NB4 (cell line): Measurements from ENCODE around the gene EIF4G3.

Source experiments
- DNase-seq: peaks from one replicate; pipeline ENCODE4 v3.0.0; 2010; ENCODE audit warnings: low read depth
- H3K4me3 ChIP-seq: one replicate; pipeline ENCODE4 v1.5.1; 2011; ENCODE audit warnings: mild to moderate bottlenecking, low read depth, low read length, moderate library complexity
- MYC ChIP-seq: IDR thresholded peaks from 2 replicates; pipeline ENCODE4 v1.6.1; 2011; ENCODE audit warnings: low read depth, low read length
- POLR2A ChIP-seq: IDR thresholded peaks from 2 replicates; pipeline ENCODE4 v1.6.1; 2011; ENCODE audit warnings: mild to moderate bottlenecking; ENCODE audit not compliant: insufficient read length; ENCODE audit errors: extremely low read depth
- TF ChIP-seq, protein P1 (sequence below): IDR thresholded peaks from 2 replicates; pipeline ENCODE4 v1.6.1; 2011; ENCODE audit warnings: low read depth, low read length
- TF ChIP-seq, protein P2 (sequence below): IDR thresholded peaks from one replicate; pipeline ENCODE4 v1.5.1; 2012; ENCODE audit warnings: low read depth, low read length

EIF4G3 gene

DNA sequence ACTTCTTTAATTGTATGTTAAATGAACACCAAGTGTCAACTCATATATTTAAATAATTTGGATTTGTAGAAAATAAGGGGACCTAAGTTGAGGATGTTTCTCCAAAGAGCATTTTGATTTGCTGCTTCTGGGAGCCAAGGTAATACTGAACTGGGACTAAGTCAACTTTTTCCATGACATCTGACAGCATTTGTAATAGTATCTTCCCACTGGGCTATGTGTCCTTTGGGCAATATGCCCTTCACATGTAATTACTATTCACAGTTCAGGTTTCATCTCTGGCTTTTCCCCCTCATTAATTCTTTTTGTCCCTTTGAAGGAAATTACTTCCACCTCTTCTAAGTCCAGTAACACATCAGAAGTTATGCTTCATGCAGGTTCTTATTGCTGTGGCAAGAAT lies 352.9 kb downstream of the EIF4G3 start:
- TF ChIP-seq, protein P1, sequence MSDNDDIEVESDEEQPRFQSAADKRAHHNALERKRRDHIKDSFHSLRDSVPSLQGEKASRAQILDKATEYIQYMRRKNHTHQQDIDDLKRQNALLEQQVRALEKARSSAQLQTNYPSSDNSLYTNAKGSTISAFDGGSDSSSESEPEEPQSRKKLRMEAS: no peak
- no peak for TF ChIP-seq MYC
- TF ChIP-seq, protein P2, sequence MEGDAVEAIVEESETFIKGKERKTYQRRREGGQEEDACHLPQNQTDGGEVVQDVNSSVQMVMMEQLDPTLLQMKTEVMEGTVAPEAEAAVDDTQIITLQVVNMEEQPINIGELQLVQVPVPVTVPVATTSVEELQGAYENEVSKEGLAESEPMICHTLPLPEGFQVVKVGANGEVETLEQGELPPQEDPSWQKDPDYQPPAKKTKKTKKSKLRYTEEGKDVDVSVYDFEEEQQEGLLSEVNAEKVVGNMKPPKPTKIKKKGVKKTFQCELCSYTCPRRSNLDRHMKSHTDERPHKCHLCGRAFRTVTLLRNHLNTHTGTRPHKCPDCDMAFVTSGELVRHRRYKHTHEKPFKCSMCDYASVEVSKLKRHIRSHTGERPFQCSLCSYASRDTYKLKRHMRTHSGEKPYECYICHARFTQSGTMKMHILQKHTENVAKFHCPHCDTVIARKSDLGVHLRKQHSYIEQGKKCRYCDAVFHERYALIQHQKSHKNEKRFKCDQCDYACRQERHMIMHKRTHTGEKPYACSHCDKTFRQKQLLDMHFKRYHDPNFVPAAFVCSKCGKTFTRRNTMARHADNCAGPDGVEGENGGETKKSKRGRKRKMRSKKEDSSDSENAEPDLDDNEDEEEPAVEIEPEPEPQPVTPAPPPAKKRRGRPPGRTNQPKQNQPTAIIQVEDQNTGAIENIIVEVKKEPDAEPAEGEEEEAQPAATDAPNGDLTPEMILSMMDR: no peak
- no peak for TF ChIP-seq POLR2A
- DNase-seq: no peak
- no peak overlapping the region for H3K4me3 ChIP-seq

DNA sequence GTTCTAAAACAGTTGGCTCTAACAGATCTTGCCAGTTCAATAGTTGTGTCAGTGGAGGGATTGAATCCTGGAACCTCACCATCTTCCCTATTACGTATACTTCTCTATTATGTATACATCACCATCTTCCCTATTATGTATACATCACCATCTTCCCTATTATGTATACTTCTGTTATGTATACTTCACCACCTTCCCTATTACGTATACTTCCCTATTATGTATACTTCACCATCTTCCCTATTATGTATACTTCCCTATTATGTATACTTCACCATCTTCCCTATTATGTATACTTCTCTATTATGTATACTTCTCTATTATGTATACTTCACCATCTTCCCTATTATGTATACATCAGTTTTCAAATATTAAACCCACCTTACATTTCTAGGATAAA lies 355.2 kb downstream of the EIF4G3 start:
- DNase-seq: no peak
- no peak overlapping the region for H3K4me3 ChIP-seq
- TF ChIP-seq, protein P1: no peak
- TF ChIP-seq MYC: no peak
- no peak for TF ChIP-seq POLR2A
- TF ChIP-seq, protein P2: no peak

DNA sequence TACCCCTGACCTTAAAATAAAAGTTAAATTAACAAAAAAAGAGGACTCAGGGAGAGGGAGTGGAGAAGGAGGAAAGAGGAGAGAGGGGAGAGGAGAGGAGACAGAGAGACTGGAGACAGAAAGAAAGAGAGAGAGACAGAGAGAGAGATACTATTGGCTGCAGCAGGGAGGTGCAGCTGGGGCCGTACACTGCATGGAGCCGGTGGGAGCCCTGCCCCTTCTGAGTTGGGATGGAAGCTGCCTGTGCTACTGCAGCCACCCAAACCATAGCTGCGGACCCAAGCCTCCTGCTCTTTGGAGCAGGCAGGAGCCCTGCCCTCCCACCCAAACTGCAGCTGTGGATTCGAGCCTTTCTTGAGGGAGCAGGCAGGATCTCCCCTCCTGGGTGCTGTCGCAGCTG lies 356.9 kb downstream of the EIF4G3 start:
- no peak overlapping the region for H3K4me3 ChIP-seq
- TF ChIP-seq, protein P2: no peak
- TF ChIP-seq MYC: no peak
- TF ChIP-seq, protein P1: no peak
- no peak for TF ChIP-seq POLR2A
- DNase-seq: no peak

- DNase-seq: no peak
- no peak overlapping the region for H3K4me3 ChIP-seq
- TF ChIP-seq, protein P2: no peak
- TF ChIP-seq, protein P1: no peak
- TF ChIP-seq POLR2A (no peak), MYC (no peak)
These were observed 362.2 kb downstream of the EIF4G3 start for GRCh38 chr1:20814534-20814871.

DNA sequence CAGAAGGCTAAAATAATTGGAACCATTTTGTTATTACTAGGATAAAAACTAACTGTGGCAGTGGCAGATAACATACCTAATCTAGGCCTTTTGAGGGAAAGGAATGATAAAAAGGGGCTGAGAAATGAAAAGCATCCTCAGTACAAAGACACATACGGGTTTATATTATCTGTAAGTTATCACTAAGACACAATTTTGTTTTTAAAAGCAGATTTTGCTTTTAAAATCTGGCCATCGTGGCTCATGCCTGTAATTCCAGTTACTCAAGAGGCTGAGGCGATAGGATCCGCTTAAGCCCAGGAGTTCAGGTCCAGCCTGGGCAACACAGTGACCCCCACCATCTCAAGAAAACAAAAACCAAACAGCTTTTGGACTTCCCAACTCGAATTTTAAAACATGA lies 364.8 kb downstream of the EIF4G3 start:
- no peak for DNase-seq
- no peak overlapping the region for H3K4me3 ChIP-seq
- TF ChIP-seq MYC (no peak), POLR2A (no peak)
- TF ChIP-seq, protein P2: no peak
- TF ChIP-seq, protein P1: no peak

- H3K4me3 ChIP-seq: no peak overlapping the region
- DNase-seq: no peak
- TF ChIP-seq, protein P2: no peak
- TF ChIP-seq POLR2A (no peak), MYC (no peak)
- TF ChIP-seq, protein P1: no peak
These were observed 383.5 kb downstream of the EIF4G3 start for GRCh38 chr1:20793236-20793635.
